GM12873 (cell line): Measurements from ENCODE around the gene EVC.

Experiments
- TF ChIP-seq, protein P1 (sequence below): IDR thresholded peaks from 2 replicates; pipeline ENCODE4 v1.5.1; 2012; ENCODE audit warnings: low read depth, mild to moderate bottlenecking, moderate library complexity, low read length, control low read depth; ENCODE audit not compliant: insufficient read depth; ENCODE audit errors: missing control alignments

EVC gene

GRCh38 chr4:5710961-5711478 lies at the start of gene EVC:
Gene EVC (plus strand): TSS chr4:5711201. CDS start chr4:5711381, 180 bp downstream.
- TF ChIP-seq, protein P1, sequence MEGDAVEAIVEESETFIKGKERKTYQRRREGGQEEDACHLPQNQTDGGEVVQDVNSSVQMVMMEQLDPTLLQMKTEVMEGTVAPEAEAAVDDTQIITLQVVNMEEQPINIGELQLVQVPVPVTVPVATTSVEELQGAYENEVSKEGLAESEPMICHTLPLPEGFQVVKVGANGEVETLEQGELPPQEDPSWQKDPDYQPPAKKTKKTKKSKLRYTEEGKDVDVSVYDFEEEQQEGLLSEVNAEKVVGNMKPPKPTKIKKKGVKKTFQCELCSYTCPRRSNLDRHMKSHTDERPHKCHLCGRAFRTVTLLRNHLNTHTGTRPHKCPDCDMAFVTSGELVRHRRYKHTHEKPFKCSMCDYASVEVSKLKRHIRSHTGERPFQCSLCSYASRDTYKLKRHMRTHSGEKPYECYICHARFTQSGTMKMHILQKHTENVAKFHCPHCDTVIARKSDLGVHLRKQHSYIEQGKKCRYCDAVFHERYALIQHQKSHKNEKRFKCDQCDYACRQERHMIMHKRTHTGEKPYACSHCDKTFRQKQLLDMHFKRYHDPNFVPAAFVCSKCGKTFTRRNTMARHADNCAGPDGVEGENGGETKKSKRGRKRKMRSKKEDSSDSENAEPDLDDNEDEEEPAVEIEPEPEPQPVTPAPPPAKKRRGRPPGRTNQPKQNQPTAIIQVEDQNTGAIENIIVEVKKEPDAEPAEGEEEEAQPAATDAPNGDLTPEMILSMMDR: no peak

GRCh38 chr4:5661237-5661636 lies 49.8 kb upstream of the EVC start:
- TF ChIP-seq, protein P1: no peak

GRCh38 chr4:5662555-5662954 lies 48.4 kb upstream of the EVC start:
- TF ChIP-seq, protein P1: no peak

DNA sequence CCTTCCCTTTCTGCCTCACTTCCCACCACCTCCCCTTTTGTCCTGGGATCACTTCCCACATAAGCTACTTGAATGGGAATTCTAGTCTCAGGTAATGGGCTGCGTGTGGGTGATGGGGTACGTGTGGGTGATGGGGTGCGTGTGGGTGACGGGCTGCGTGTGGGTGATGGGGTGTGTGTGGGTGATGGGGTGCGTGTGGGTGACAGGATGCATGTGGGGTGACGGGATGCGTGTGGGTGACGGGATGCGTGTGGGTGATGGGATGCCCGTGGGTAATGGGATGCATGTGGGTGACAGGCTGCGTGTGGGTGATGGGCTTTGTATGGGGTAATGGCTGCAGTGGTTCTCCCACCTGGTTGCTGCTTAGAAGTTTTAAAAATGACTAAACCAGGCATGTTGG lies 46.2 kb upstream of the EVC start:
- TF ChIP-seq, protein P1: no peak

GRCh38 chr4:5666741-5667140 lies 44.3 kb upstream of the EVC start:
- TF ChIP-seq, protein P1: no peak

DNA sequence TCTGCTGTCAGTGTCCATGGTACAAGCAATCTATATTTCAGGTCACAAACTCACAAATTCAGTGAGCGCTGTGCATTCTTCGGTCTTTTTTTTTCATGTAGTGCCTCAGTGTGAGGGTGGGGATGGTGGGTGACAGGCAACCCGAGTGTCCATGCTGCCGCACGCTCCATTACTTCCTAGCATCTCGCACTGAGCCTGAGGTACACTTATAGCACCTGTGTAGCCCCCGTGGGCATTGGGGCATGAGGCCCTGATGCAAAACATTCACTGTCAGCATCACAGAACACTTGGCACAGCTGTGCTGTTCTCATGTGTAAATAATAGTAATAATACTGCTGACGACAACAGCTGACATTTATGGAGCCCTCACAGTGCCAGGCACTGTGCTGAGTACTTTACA lies 34.2 kb upstream of the EVC start:
- TF ChIP-seq, protein P1: no peak

- TF ChIP-seq, protein P1: no peak
These were observed 32.0 kb upstream of the EVC start for GRCh38 chr4:5678977-5679376.
